ENCODE measurements around the gene TBR1.

TBR1 gene

GRCh38 chr2:161417438-161418274 is 1.6 kb downstream of the TBR1 start:
- no peak for DNase-seq (ENCODE audit: low read depth)
- no peak for TF ChIP-seq CTCF (conservative IDR thresholded peaks at IDR 0.05; ENCODE audit: control insufficient read depth, insufficient read depth, low read depth, low read length)
- H3K4me3 ChIP-seq (ENCODE audit: control insufficient read depth, low read depth, low read length): no peak overlapping the region

- no peak for DNase-seq (ENCODE audit: low read depth)
- TF ChIP-seq CTCF (conservative IDR thresholded peaks at IDR 0.05; ENCODE audit: control insufficient read depth, insufficient read depth, low read depth, low read length): no peak
- H3K4me3 ChIP-seq (ENCODE audit: control insufficient read depth, low read depth, low read length): no peak overlapping the region
Measured at GRCh38 chr2:161418275-161418714, 2.2 kb downstream of the TBR1 start.

GRCh38 chr2:161418715-161419637 is 2.9 kb downstream of the TBR1 start:
- TF ChIP-seq CTCF (conservative IDR thresholded peaks at IDR 0.05; ENCODE audit: control insufficient read depth, insufficient read depth, low read depth, low read length): no peak
- H3K4me3 ChIP-seq (ENCODE audit: control insufficient read depth, low read depth, low read length): no peak overlapping the region
- DNase-seq (ENCODE audit: low read depth): no peak

GRCh38 chr2:161419638-161420190 is 3.6 kb downstream of the TBR1 start:
- no peak for TF ChIP-seq CTCF (conservative IDR thresholded peaks at IDR 0.05; ENCODE audit: control insufficient read depth, insufficient read depth, low read depth, low read length)
- H3K4me3 ChIP-seq (ENCODE audit: control insufficient read depth, low read depth, low read length): no peak overlapping the region
- DNase-seq (ENCODE audit: low read depth): no peak

GRCh38 chr2:161420406-161421074 is 4.4 kb downstream of the TBR1 start:
- H3K4me3 ChIP-seq (ENCODE audit: control insufficient read depth, low read depth, low read length): no peak overlapping the region
- no peak for DNase-seq (ENCODE audit: low read depth)
- TF ChIP-seq CTCF (conservative IDR thresholded peaks at IDR 0.05; ENCODE audit: control insufficient read depth, insufficient read depth, low read depth, low read length): no peak

GRCh38 chr2:161421686-161422085 is 5.6 kb downstream of the TBR1 start:
- no peak for TF ChIP-seq CTCF (conservative IDR thresholded peaks at IDR 0.05; ENCODE audit: control insufficient read depth, insufficient read depth, low read depth, low read length)
- no peak overlapping the region for H3K4me3 ChIP-seq (ENCODE audit: control insufficient read depth, low read depth, low read length)
- DNase-seq (ENCODE audit: low read depth): no peak
